ENCODE results near the gene TNP2.
"Not testable (repeated sequence)": the region's sequence is repeated elsewhere in the genome, so short reads cannot be mapped to it uniquely, and the experiment has no call there.

The TNP2 gene

GRCh38 chr16:11239644-11240632, 29.2 kb downstream of the TNP2 start:
- DNase-seq = no peak

GRCh38 chr16:11238272-11239202, 30.6 kb downstream of the TNP2 start:
- DNase-seq = no peak

GRCh38 chr16:11236461-11237254, 32.5 kb downstream of the TNP2 start:
- DNase-seq = no peak

- no peak for DNase-seq
Observed at GRCh38 chr16:11235703-11235991, 33.5 kb downstream of the TNP2 start.

- DNase-seq = no peak
Observed at GRCh38 chr16:11234884-11235702, 34.0 kb downstream of the TNP2 start.

- DNase-seq = no peak
Observed at GRCh38 chr16:11233727-11234376, 35.3 kb downstream of the TNP2 start.

- peak; percentile 69 for DNase-seq
Observed at GRCh38 chr16:11232852-11233726, 36.0 kb downstream of the TNP2 start.

- DNase-seq = no peak
Observed at GRCh38 chr16:11232302-11232851, 36.7 kb downstream of the TNP2 start.

GRCh38 chr16:11231367-11231970, 37.7 kb downstream of the TNP2 start:
- DNase-seq = no peak

- no peak for DNase-seq
Observed at GRCh38 chr16:11229906-11230305, 39.2 kb downstream of the TNP2 start.

- DNase-seq = no peak
Observed at GRCh38 chr16:11229432-11229831, 39.7 kb downstream of the TNP2 start.

- DNase-seq = no peak
Observed at GRCh38 chr16:11225677-11226549, 43.2 kb downstream of the TNP2 start.

GRCh38 chr16:11224894-11225676, 44.0 kb downstream of the TNP2 start:
- DNase-seq = no peak

- no peak for DNase-seq
Observed at GRCh38 chr16:11224096-11224893, 44.8 kb downstream of the TNP2 start.

GRCh38 chr16:11220507-11220906, 48.6 kb downstream of the TNP2 start:
- DNase-seq = not testable (repeated sequence)

GRCh38 chr16:11219178-11219577, 49.9 kb downstream of the TNP2 start:
- no peak for DNase-seq

- DNase-seq = no peak
Observed at GRCh38 chr16:11218604-11218962, 50.5 kb downstream of the TNP2 start.

Measured in activated gamma-delta T cell (primary cell).